HG02973 (cell line): ENCODE measurements around the gene POMP.
"Not testable (repeated sequence)": the region's sequence is repeated elsewhere in the genome, so short reads cannot be mapped to it uniquely, and the experiment has no call there.

Experiments
- ATAC-seq: cut with Tn5 transposase; IDR thresholded peaks from one replicate; pipeline ENCODE4 v1.9.1; 2021; ENCODE audit warnings: moderate library complexity; ENCODE audit not compliant: unreplicated experiment

The POMP gene

DNA sequence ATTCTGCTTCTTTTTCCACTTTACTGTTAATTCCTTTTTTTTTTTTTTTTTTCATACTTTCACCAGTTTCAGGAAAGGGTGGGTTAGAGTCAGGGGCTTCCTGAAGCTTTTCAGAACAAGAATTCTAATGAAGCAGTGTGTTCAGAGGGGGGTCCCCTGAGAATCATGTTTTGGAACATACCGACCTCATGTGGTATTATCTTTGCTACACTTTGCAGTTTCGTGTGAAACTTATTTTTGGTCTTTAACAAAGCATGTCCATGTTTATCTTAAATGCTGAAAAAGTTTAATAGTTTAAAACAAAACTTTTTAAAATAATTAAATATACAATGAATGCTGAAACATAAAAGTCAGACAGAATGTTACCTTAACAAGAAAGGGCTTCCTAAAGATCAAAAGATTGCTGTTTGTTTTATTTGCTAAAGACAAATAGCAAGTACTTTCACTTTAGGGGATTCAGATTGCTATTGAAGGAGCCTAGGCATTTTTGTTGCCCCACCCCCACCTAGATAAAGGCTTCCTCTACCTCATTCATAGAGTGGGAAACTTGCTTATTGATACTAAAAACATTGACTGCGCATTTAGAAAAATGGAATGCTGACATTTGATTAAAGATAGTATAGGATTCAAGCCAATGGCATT is 21.1 kb upstream of the POMP start:
- no peak for ATAC-seq

- no peak for ATAC-seq
Observed at GRCh38 chr13:28638756-28639155, 20.2 kb upstream of the POMP start.

GRCh38 chr13:28640861-28641599 is 17.9 kb upstream of the POMP start:
- ATAC-seq = no peak

- peak; percentile 67 for ATAC-seq
Observed at GRCh38 chr13:28641600-28641926, 17.4 kb upstream of the POMP start.

DNA sequence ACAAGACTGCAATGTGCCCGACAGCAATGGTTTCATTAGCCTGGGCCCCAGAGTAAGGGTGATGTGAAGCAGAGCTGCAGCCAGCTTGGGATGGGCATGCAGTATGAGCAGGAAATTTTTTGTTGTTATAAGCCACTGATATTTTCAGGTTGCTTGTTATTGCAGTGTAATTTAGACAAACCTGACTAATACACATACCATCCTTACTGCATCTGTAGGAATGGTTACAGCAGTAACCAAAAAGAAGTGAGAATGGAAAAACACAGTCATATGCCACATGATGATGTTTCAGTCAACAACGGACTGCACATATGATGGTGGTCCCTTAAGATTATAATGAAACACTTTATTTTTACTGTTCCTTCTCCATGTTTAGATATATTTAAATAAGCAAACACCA is 8.6 kb upstream of the POMP start:
- ATAC-seq = peak; percentile 71

GRCh38 chr13:28651810-28652401 is 7.0 kb upstream of the POMP start:
- ATAC-seq = no peak

- no peak for ATAC-seq
Observed at GRCh38 chr13:28653111-28653510, 5.8 kb upstream of the POMP start.

DNA sequence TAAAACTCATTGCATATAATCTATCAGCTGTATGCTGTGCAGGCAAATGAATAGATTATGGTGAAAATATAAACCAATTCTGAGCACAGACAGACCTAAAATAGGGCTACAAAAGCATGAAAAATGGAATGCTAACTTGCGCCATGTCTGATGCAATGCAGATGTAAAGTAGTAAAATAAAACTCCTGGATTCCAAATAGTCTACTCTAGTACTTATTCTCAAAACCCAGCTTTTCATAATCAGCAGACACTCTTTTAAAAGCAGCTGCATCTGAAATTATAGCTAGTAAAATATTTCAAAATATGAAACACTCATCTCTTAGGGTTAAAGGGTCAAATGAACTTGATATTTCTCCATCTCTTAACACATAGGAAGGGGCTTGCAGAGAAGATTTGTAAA is 4.7 kb upstream of the POMP start:
- no peak for ATAC-seq

- ATAC-seq = no peak
Observed at GRCh38 chr13:28655561-28655960, 3.4 kb upstream of the POMP start.

DNA sequence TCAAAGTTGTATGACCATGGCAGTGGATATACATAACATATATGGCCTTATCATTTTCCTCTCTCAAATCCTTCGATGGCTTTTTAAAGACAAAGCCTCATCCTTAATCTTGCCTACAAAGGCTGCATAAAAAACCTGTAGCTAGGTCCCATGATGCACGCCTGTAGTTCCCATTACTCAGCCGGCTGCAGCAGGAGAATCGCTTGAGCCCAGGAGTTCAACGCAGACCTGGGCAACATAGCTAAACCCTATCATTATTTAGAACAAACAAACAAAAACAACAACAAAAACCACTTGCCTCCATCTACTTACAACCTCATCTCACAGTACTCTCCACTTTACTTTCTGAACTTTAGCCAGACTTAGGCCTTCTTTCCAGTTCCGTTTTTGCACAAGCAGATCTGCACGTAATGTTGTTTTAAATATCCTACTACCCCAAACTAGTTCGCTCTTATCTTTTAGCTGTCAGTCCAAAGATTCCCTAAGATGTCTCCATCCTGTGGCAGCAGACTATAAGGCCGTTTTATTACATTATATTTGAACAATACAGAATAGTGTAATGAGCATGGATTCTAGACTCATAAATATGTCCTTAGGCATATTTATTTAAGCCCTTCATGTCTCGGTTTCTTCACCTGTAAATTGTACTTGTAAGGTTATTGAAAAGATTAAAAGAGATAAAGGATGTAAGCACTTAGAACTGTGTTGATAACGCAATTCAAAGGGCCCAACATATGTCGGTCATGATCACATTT is 969 bp upstream of the POMP start:
- ATAC-seq = no peak

GRCh38 chr13:28658539-28658795 is 463 bp upstream of the POMP start:
- peak; percentile 9 for ATAC-seq

DNA sequence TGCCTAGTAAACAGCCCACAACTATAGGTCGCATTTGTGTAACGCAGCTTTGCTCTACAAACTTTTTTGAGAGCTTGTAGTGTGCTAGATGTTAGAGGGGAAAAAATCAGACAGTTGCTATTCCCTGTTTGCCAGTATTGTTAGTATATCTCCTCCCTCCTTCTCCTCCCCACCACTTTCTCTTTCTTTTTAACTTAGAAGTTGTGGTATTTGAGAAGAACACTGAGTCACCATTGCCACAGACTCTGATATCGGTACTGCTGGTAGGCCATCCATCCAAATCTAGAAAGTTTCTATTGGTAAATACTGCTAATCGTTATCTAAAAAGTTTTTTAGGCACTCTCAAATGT is 666 bp downstream of the POMP start:
- peak; percentile 24 for ATAC-seq

GRCh38 chr13:28666897-28667488 is 8.1 kb downstream of the POMP start:
- no peak for ATAC-seq

- ATAC-seq = no peak
Observed at GRCh38 chr13:28671126-28671792, 12.3 kb downstream of the POMP start.

- ATAC-seq = no peak
Observed at GRCh38 chr13:28678809-28679208, 19.9 kb downstream of the POMP start.

DNA sequence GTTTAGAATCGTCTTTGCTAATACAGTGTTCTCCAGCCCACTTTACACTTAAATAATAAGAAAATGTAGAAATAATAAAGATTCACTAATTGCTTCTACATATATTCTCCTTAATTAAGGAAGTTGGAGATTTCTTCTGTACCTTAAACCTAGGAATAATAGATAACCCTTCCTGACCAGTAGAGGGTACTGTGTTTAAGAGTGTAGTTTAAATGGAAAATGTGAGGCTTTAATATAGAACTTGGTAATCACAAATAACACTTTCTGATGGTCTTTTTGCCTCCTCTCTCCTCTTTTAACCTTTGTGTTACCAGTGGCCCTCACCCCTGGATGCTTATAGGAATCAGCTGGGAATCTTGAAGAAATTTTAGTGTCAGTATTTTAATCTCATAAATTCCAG is 20.7 kb downstream of the POMP start:
- ATAC-seq = no peak

- ATAC-seq = no peak
Observed at GRCh38 chr13:28680541-28680940, 21.6 kb downstream of the POMP start.

DNA sequence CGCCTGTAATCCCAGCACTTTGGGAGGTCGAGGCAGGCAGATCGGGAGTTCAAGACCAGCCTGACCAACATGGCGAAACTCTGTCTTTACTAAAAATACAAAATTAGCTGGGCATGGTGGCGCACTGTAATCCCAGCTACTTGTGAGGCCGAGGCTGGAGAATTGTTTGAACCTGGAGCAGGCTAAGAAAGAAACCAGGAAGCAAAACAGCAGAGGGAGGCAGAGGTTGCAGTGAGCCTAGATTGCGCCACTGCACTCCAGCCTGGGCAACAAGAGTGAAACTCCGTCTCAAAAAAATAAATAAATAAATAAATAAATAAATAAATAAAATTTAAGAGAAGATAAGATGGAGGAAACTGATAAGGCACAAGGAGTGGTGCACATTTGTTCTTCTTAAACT is 24.2 kb downstream of the POMP start:
- ATAC-seq = not testable (repeated sequence)

DNA sequence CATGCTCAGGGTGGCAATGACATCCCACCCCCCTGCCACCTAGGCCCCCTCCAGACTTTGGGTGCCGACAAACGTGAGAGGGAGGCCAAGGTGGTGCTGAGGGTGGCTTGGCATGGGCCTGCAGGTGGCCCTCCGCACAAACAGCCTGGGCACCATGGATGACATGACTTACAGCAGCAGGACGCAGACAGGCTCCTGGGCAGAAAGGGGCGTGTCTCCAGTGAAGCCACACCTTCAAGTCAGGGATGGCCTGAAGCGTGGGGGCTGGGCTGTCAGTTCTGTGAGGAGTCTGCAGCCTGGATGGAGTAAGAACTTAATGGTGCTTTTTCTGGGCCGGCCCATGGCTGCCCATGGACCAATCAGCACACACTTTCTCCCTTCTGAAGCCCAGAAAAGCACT is 25.3 kb downstream of the POMP start:
- ATAC-seq = no peak

DNA sequence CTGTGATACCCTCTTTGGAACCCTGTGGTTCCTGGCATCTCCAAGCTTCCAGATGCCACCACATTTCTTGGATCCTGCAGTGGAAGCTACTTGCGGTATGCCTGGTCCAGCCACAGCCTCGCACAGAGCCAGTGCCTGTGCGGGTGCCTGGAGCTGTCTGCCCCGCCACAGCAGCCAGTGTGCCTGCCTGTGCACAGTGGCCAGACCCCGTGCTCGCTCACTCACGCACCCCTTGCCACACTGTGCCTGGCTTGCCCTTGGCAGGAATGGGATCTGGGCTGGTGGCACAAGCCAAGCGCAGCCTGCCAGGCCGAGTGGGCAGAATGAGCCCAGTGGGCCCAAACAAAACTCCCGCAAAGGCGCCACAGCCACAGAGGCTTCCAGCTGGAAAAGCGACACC is 26.2 kb downstream of the POMP start:
- no peak for ATAC-seq

DNA sequence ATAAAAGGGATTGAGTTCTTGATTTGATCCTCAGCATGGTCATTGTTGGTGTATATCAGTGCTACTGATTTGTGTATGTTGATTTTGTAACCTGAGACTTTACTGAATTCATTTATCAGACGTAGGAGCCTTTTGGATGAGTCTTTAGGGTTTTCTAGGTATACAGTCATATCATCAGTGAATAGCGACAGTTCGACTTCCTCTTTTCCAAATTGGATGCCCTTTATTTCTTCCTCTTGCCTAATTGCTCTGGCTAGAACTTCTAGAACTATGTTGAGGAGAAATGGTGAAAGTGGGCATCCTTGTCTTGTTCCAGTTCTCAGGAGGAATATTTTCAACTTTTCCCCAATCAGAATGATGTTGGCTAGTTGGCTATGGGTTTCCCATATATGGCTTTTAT is 27.0 kb downstream of the POMP start:
- no peak for ATAC-seq
